Measurements from ENCODE around the gene XPO4.

DNA sequence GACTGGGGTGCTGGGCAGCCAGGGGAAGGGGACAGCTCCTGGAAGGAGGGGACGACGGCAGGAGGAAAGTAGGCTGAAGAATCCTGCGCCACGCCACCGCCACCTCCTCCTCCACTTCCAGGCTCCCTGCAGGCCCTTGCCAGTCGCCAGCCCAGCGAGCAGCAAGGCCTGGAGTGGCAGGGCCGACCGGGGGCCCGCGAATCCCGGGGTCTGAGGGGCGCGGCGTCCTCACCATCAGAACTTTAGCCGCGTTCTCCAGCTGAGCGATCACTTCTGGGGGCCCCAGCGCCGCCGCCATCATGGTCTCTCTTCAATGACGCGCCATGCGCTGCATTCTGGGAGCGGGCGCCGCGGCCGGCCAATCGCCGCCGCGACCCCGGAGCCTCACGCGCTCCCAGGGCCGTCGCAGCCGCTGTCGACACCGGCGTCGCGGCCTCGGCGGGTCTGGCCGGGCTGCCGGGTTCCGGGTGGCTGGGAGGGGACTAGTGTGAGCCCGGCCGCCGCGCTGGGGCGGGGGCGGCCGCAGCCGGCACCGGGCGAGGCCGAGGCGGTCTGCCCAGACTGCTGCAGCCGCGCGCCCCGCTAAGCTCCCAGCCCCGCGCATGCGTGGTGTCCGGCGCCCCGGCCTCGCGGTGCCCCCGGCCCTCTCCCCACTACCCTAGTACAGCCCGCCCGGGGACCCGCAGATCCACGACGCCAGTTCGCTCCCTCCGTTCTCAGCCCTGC lies at the start of gene XPO4:
- TF ChIP-seq, protein P1, sequence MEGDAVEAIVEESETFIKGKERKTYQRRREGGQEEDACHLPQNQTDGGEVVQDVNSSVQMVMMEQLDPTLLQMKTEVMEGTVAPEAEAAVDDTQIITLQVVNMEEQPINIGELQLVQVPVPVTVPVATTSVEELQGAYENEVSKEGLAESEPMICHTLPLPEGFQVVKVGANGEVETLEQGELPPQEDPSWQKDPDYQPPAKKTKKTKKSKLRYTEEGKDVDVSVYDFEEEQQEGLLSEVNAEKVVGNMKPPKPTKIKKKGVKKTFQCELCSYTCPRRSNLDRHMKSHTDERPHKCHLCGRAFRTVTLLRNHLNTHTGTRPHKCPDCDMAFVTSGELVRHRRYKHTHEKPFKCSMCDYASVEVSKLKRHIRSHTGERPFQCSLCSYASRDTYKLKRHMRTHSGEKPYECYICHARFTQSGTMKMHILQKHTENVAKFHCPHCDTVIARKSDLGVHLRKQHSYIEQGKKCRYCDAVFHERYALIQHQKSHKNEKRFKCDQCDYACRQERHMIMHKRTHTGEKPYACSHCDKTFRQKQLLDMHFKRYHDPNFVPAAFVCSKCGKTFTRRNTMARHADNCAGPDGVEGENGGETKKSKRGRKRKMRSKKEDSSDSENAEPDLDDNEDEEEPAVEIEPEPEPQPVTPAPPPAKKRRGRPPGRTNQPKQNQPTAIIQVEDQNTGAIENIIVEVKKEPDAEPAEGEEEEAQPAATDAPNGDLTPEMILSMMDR (IDR thresholded peaks at IDR 0.05; ENCODE audit: low read depth, low read length, poor library complexity, severe bottlenecking), result no peak
- no peak for TF ChIP-seq EZH2phosphoT487 (IDR thresholded peaks at IDR 0.05; ENCODE audit: borderline replicate concordance, low read length)

All from DOHH2 (cell line).